HepG2 (cell line): ENCODE measurements around the gene LRRC8E. TPM values are rescaled to one million over a fixed set of nuclear protein-coding genes. Genes with fewer than 3 reads are reported as not detected.

Source experiments
- ATAC-seq: fragments of 200-7000 bp; cut with Tn5 transposase; 3 replicates; pipeline ENCODE4 v1.9.1; 2020; ENCODE audit warnings: mild to moderate bottlenecking, moderate library complexity
- BruUV-seq: library from RNA; stranded (reverse); fragments of 400-500 nt; replicated peaks from 2 replicates; lab custom pipeline; 2021; lab: Mats Ljungman, UMichigan
- CTCF ChIA-PET: fragments of 300-600 bp; formaldehyde crosslinking; extraction: SDS; loops from one replicate; lab custom pipeline; 2021; ENCODE audit warnings: low total read pairs, inconsistent platforms, low intra/inter-chr PET ratio; lab: Yijun Ruan, JAX
- POLR2A ChIA-PET: fragments of 350-600 bp; sonication (Branson Sonifier 250); formaldehyde crosslinking; loops from one replicate; lab custom pipeline; 2020; ENCODE audit warnings: antibody characterized with exemption, inconsistent platforms; lab: Yijun Ruan, JAX
- DNase-seq: peaks from one replicate; pipeline ENCODE4 v3.0.0-alpha.2; 2015; ENCODE audit warnings: low spot score
- FAIRE-seq: peaks from 3 replicates; lab custom pipeline; 2011; peaks lifted over from hg19 to GRCh38; lab: Jason Lieb, UNC
- H2AFZ ChIP-seq: one replicate; pipeline ENCODE4 v1.6.1; 2011; ENCODE audit warnings: low read length, inconsistent platforms
- H3K27ac ChIP-seq: fragments of 300-600 bp; 3 replicates; pipeline ENCODE4 v1.8.0; 2011; ENCODE audit warnings: mixed run types, mild to moderate bottlenecking, mixed read lengths, low read length, inconsistent platforms; ENCODE audit not compliant: insufficient read depth; ENCODE audit errors: extremely low read length
- H3K27me3 ChIP-seq, 2 experiments: fragments of 200-600 bp in 1 of 2; 2 replicates in 1 of 2; 3 replicates in 1 of 2; pipeline versions ENCODE4 v1.6.0 to v1.8.0; 2011; ENCODE audit warnings: low read length in 2 of 2, mild to moderate bottlenecking in 2 of 2, moderate library complexity in 2 of 2, inconsistent platforms in 1 of 2; ENCODE audit not compliant: insufficient read depth in 2 of 2, control insufficient read depth in 1 of 2
- H3K36me3 ChIP-seq, 2 experiments: fragments of 200-600 bp in 1 of 2; replicated peaks in 1 of 2; 2 replicates in 1 of 2; 3 replicates in 1 of 2; pipeline versions ENCODE4 v1.5.1 to v1.8.0; 2011; ENCODE audit warnings: low read length in 2 of 2, inconsistent platforms in 1 of 2; ENCODE audit not compliant: insufficient read depth in 2 of 2, control insufficient read depth in 1 of 2
- H3K4me1 ChIP-seq: 2 replicates; pipeline ENCODE4 v1.5.1; 2012; ENCODE audit warnings: low read length, inconsistent platforms; ENCODE audit not compliant: insufficient read depth
- H3K4me2 ChIP-seq: 2 replicates; pipeline ENCODE4 v1.6.0; 2011; ENCODE audit warnings: low read depth, low read length, inconsistent platforms
- H3K4me3 ChIP-seq, 3 experiments: fragments of 200-600 bp in 1 of 3; sonication (generic), shearing (Covaris generic) in 1 of 3; replicated peaks in 1 of 3; 2 replicates each; pipeline ENCODE4 v1.5.1; 2011 to 2016; ENCODE audit warnings: low read length in 3 of 3, inconsistent platforms in 2 of 3, low read depth in 2 of 3, mild to moderate bottlenecking in 2 of 3, control low read depth in 1 of 3, mixed read lengths in 1 of 3; ENCODE audit not compliant: insufficient read depth in 1 of 3
- H3K79me2 ChIP-seq: one replicate; pipeline ENCODE4 v1.6.1; 2011; ENCODE audit warnings: low read length, inconsistent platforms; ENCODE audit not compliant: insufficient read depth
- H3K9ac ChIP-seq: 2 replicates; pipeline ENCODE4 v1.6.0; 2011; ENCODE audit warnings: mild to moderate bottlenecking, low read depth, low read length, inconsistent platforms; ENCODE audit not compliant: insufficient read depth
- H3K9me3 ChIP-seq: 2 replicates; pipeline ENCODE4 v1.5.1; 2012; ENCODE audit warnings: mild to moderate bottlenecking, low read length
- H4K20me1 ChIP-seq: 2 replicates; pipeline ENCODE4 v1.6.0; 2011; ENCODE audit warnings: inconsistent platforms, mild to moderate bottlenecking, low read length, moderate library complexity; ENCODE audit not compliant: insufficient read depth
- ARID2 ChIP-seq: sonication (generic); formaldehyde crosslinking; IDR thresholded peaks from 2 replicates; pipeline ENCODE4 v1.8.1; 2022; ENCODE audit warnings: mild to moderate bottlenecking, missing genetic modification reagents, borderline replicate concordance
- GRHL1 ChIP-seq: sonication (generic); formaldehyde crosslinking; conservative IDR thresholded peaks from 2 replicates; pipeline ENCODE4 v1.8.0; 2022; ENCODE audit warnings: missing genetic modification reagents
- MATR3 ChIP-seq: sonication (generic); formaldehyde crosslinking; IDR thresholded peaks from 2 replicates; pipeline ENCODE4 v1.4.0; 2020; ENCODE audit warnings: missing genetic modification reagents
- MTA3 ChIP-seq: sonication (generic); formaldehyde crosslinking; IDR thresholded peaks from 2 replicates; pipeline ENCODE4 v1.4.0; 2020; ENCODE audit warnings: missing genetic modification reagents
- NBN ChIP-seq: fragments of 450-650 bp; conservative IDR thresholded peaks from 2 replicates; pipeline ENCODE4 v1.6.1; 2017
- TEAD2 ChIP-seq: sonication (generic); formaldehyde crosslinking; IDR thresholded peaks from 2 replicates; pipeline ENCODE4 v1.9.0; 2021; ENCODE audit warnings: missing genetic modification reagents
- WGBS: methylation state at CpG from one replicate; pipeline ENCODE4 v1.1.6; 2017; ENCODE audit warnings: low lambda C conversion rate; 5-methylcytosine and 5-hydroxymethylcytosine counted together
- in situ Hi-C: cut with HindIII; loops from 2 replicates; pipeline ENCODE4 v1.10.0; 2017; ENCODE audit warnings: low pct_unique_long_range_greater_than_20kb; ENCODE audit not compliant: extremely low pct_ligation_motif_present
- intact Hi-C: fragments of 100-400 bp; cut with micrococcal nuclease; formaldehyde crosslinking; loops from one replicate; pipeline ENCODE4 v1.10.0; 2022; ENCODE audit not compliant: unreplicated experiment
- polyA plus RNA-seq, 8 experiments: library from polyadenylated mRNA; depleted of rRNA in 3 of 8; stranded (reverse) in 7 of 8; unstranded in 1 of 8; fragments of >200 nt; fragmentation: Illumina TruSeq in 4 of 8; extraction: Trizol in 4 of 8; gene quantifications; 2 replicates each; pipeline versions ENCODE4 v1.2.1 to v1.2.3, GENCODE V29; 2011 to 2016; ENCODE audit warnings: low read depth in 4 of 8, missing spikeins in 1 of 8, mixed read lengths in 1 of 8; ENCODE audit not compliant: insufficient read depth in 1 of 8
- total RNA-seq, 5 experiments: library from RNA; depleted of rRNA; stranded (reverse); fragments of >200 nt; fragmentation: Illumina TruSeq; extraction: Trizol; gene quantifications; 2 replicates each; pipeline ENCODE4 v1.2.3, GENCODE V29; 2016; ENCODE audit warnings: low read depth in 1 of 5

Gene LRRC8E
- total and polyA plus RNA-seq, 2 of the 13 experiments (the other 11 are each of a cell fraction or from before 2014, with no cell fraction given) = 8.0 to 10.3 TPM

DNA sequence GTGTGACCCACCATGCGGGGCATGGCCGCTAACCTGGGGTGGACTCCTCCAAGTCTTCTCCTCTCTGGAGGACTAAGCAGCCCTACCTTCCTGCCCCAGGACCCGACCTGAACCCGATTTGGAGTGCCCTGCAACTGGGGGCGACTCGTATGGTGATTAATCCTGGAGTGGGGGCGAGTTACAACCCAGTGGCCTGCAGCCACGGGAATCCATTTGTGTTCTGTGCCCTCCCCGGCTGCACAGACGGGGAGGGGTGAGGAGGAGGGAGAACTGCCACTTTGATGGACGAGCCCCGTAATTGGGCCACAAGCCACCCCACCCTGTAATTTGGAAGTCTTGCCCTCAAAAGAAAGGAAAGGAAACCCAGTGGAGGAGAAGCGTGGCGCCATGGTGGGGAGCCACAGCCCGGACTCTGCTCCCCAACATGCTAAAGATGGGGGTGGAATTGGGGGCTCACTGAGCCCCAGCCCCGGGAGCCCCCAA lies 32.2 kb upstream of the LRRC8E start:
- no peak overlapping the region for H3K4me3 ChIP-seq
- H3K79me2 ChIP-seq = no peaks in the 10 kb centered on the region
- intact Hi-C loops (no loop called here), in situ Hi-C loops (no loop called here)
- WGBS = 70% methylated on average over 12 of the region's 16 CpGs
- no peaks in the 10 kb centered on the region for H3K9me3 ChIP-seq
- no peaks in the 10 kb centered on the region for H4K20me1 ChIP-seq
- H3K9ac ChIP-seq = no peak overlapping the region
- ChIA-PET CTCF (no interaction called here), POLR2A (no interaction called here)
- FAIRE-seq (no peak), DNase-seq (no peak), ATAC-seq (no peak)
- H3K36me3 ChIP-seq = no peaks in the 10 kb centered on the region
- no peak overlapping the region for H3K27ac ChIP-seq
- TF ChIP-seq ARID2 = no peak
- no peak for TF ChIP-seq GRHL1 (CRISPR knock-in tag)
- TF ChIP-seq NBN = no peak
- TF ChIP-seq MTA3 (CRISPR knock-in tag) = no peak
- no peak for TF ChIP-seq MATR3 (CRISPR knock-in tag)
- no peak for TF ChIP-seq TEAD2
- H3K27me3 ChIP-seq = no peaks in the 10 kb centered on the region; a peak in 1 of 5 replicates
- H3K4me1 ChIP-seq = peaks cover 24% of the 10 kb centered on the region
- H3K4me2 ChIP-seq = no peak overlapping the region
- BruUV-seq = no TSS peak
- H2AFZ ChIP-seq = no peak overlapping the region
